Lung (tissue), 12 donors: ENCODE measurements around the gene ALX3. TPM values are rescaled to one million over a fixed set of nuclear protein-coding genes. Genes with fewer than 3 reads are reported as not detected.

Experiments
- ATAC-seq: fragments of 200-7000 bp; cut with Tn5 transposase; one replicate; pipeline ENCODE4 v1.9.1; 2020; ENCODE audit warnings: moderate number of reproducible peaks; ENCODE audit not compliant: insufficient read depth, low FRiP score
- DNase-seq, 3 donors: peaks; one replicate each; pipeline ENCODE4 v3.0.0-alpha.2; 2013 to 2017
- H3K27ac ChIP-seq, 2 donors: one replicate each; pipeline ENCODE4 v1.5.1; 2013; ENCODE audit warnings: mild to moderate bottlenecking in 2 of 2, moderate library complexity in 2 of 2, control low read depth in 1 of 2, inconsistent platforms in 1 of 2, low read depth in 1 of 2, low read length in 1 of 2
- H3K27me3 ChIP-seq, 3 donors: one replicate each; pipeline ENCODE4 v1.5.1; 2013; ENCODE audit warnings: low read length in 2 of 3; ENCODE audit not compliant: control insufficient read depth in 3 of 3, insufficient read depth in 3 of 3
- H3K36me3 ChIP-seq, 4 donors: one replicate each; pipeline ENCODE4 v1.5.1; 2013; ENCODE audit warnings: low read length in 4 of 4, mild to moderate bottlenecking in 1 of 4, moderate library complexity in 1 of 4; ENCODE audit not compliant: control insufficient read depth in 4 of 4, insufficient read depth in 4 of 4
- H3K4me1 ChIP-seq, 5 donors: one replicate each; pipeline ENCODE4 v1.5.1; 2013; ENCODE audit warnings: low read length in 5 of 5, mild to moderate bottlenecking in 2 of 5, moderate library complexity in 1 of 5; ENCODE audit not compliant: control insufficient read depth in 5 of 5, insufficient read depth in 5 of 5
- H3K4me3 ChIP-seq: one replicate; pipeline ENCODE4 v1.5.1; 2013; ENCODE audit warnings: mild to moderate bottlenecking, control low read depth, moderate library complexity
- H3K9ac ChIP-seq, 2 donors: one replicate each; pipeline ENCODE4 v1.5.1; 2013; ENCODE audit warnings: low read length in 2 of 2, control low read depth in 1 of 2; ENCODE audit not compliant: insufficient read depth in 1 of 2
- H3K9me3 ChIP-seq, 4 donors: one replicate each; pipeline ENCODE4 v1.5.1; 2013; ENCODE audit warnings: low read length in 3 of 4, mild to moderate bottlenecking in 1 of 4, moderate library complexity in 1 of 4; ENCODE audit not compliant: control insufficient read depth in 4 of 4, insufficient read depth in 3 of 4
- CTCF ChIP-seq: IDR thresholded peaks from 2 replicates; pipeline ENCODE4 v1.5.1; 2012; ENCODE audit warnings: mild to moderate bottlenecking; ENCODE audit errors: control extremely low read depth, extremely low read depth
- WGBS, 2 donors: extraction: QIAGEN DNeasy Blood & Tissue Kit; methylation state at CpG; one replicate each; pipeline ENCODE4 v1.1.7; 2013; 5-methylcytosine and 5-hydroxymethylcytosine counted together
- polyA plus RNA-seq, 2 donors: library from polyadenylated mRNA; stranded (reverse); fragments of 200-250 nt; gene quantifications; one replicate each; pipeline ENCODE4 v1.2.1, GENCODE V29; 2013
- total RNA-seq, 2 donors: library from RNA; depleted of rRNA in 1 of 2; stranded (reverse); fragments of >200 nt in 1 of 2; gene quantifications; one replicate each; pipeline ENCODE4 v1.2.1, GENCODE V29; 2014 to 2021
- donor health status: control.
- donor health status: control.
- donor health status: Bipolar disorder and iron deficiency.
- donor health status: healthy.
- donor health status: DM: yes; HTN: yes; CAD: no.

ALX3 gene
- total and polyA plus RNA-seq, 4 donors = 0.13 to 0.16 TPM; not detected in 2

DNA sequence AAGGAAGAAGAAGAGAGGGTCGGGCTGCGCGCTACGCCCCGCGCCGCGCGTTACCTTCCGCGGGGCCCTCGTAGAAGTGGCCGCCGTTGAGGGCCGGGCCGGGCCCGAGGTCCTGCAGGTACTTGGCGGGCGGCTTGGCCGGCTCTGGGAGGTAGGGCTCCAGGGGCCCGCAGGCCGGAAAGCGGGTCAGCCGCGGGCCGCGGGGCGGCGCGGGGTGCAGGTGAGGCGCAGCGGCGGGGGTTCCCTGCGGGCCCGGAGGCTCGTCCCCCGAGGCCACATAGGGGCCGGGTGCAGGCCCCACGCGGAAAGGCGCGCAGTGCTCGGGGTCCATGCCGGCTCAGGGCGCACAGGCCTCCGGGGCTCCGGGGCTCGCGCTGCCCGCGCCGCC lies 196 bp downstream of the ALX3 start:
- TF ChIP-seq CTCF = no peak
- Histone ChIP-seq H3K9me3 (peaks cover 0 to 4% (median 0%) of the 10 kb centered on the region in 4 donors), H3K27ac (no peak overlapping the region), H3K4me3 (no peak overlapping the region), H3K9ac (no peak overlapping the region), H3K4me1 (peaks cover 0 to 20% (median 7%) of the 10 kb centered on the region in 5 donors), H3K27me3 (peaks cover 0 to 82% (median 75%) of the 10 kb centered on the region in 3 donors), H3K36me3 (no peaks in the 10 kb centered on the region)
- WGBS, 2 donors = 1 to 4% methylated on average over 49 of the region's 52 CpGs
- ATAC-seq (no peak), DNase-seq (no peak)

GRCh38 chr1:110069404-110070281 lies 829 bp downstream of the ALX3 start:
- Histone ChIP-seq H3K27ac (no peak overlapping the region), H3K9me3 (peaks cover 0 to 4% (median 0%) of the 10 kb centered on the region in 4 donors), H3K36me3 (no peaks in the 10 kb centered on the region), H3K4me3 (no peak overlapping the region), H3K9ac (no peak overlapping the region), H3K27me3 (peaks cover 0 to 79% (median 74%) of the 10 kb centered on the region in 3 donors), H3K4me1 (peaks cover 0 to 20% (median 7%) of the 10 kb centered on the region in 5 donors)
- no peak for TF ChIP-seq CTCF
- WGBS, 2 donors = 12 to 17% methylated on average over 64 of the region's 64 CpGs
- DNase-seq = peak in 1 of 3 donors; percentile 26
- ATAC-seq = peak; percentile 8

GRCh38 chr1:110068646-110069403 lies 1.6 kb downstream of the ALX3 start:
- H3K9ac ChIP-seq = peak overlapping the region in 1 of 2 donors; percentile 11
- peak; percentile 4 for ATAC-seq
- WGBS, 2 donors = 3 to 9% methylated on average over 64 to 68 of the region's 68 CpGs
- peak in 2 of 3 donors; percentile 46 to 57 for DNase-seq
- H3K27ac ChIP-seq = no peak overlapping the region
- H3K4me1 ChIP-seq = peaks cover 0 to 20% (median 7%) of the 10 kb centered on the region in 5 donors
- H3K9me3 ChIP-seq = peaks cover 0 to 4% (median 0%) of the 10 kb centered on the region in 4 donors
- H3K27me3 ChIP-seq = peaks cover 0 to 71% (median 68%) of the 10 kb centered on the region in 3 donors
- H3K36me3 ChIP-seq = no peaks in the 10 kb centered on the region
- H3K4me3 ChIP-seq = no peak overlapping the region
- no peak for TF ChIP-seq CTCF
